ENCODE results near the gene ADGRG3. TPM values are rescaled to one million over a fixed set of nuclear protein-coding genes. Genes with fewer than 3 reads are reported as not detected.

The ADGRG3 gene
- total and polyA plus RNA-seq, 2 of the 8 experiments (the other 6 are each of a cell fraction or from before 2014, with no cell fraction given) = 0.28 to 0.98 TPM

GRCh38 chr16:57626420-57627170 lies 41.5 kb upstream of the ADGRG3 start (continued):
- TF ChIP-seq SIN3A (conservative IDR thresholded peaks at IDR 0.05 in 1 of 2, IDR thresholded peaks at IDR 0.05 in 1 of 2; ENCODE audit: low read depth in 1 of 2, low read length in 2 of 2) (no peak), EZH2 (IDR thresholded peaks at IDR 0.05; ENCODE audit: low read depth, low read length, severe bottlenecking) (no peak), CTBP2 (IDR thresholded peaks at IDR 0.05; ENCODE audit: borderline replicate concordance, insufficient read depth, insufficient read length, low read length) (no peak), MAFK (IDR thresholded peaks at IDR 0.05; ENCODE audit: low read depth, low read length) (no peak), TAF1 (IDR thresholded peaks at IDR 0.05; ENCODE audit: low read depth, low read length) (no peak), CHD1 (IDR thresholded peaks at IDR 0.05; ENCODE audit: low read depth, low read length) (no peak)
- TF ChIP-seq, protein P1, sequence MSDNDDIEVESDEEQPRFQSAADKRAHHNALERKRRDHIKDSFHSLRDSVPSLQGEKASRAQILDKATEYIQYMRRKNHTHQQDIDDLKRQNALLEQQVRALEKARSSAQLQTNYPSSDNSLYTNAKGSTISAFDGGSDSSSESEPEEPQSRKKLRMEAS (IDR thresholded peaks at IDR 0.05) = no peak
